ENCODE measurements around the gene IFT81.

The IFT81 gene

GRCh38 chr12:110124269-110124995, at the start of gene IFT81:
Gene IFT81 (plus strand): TSS chr12:110124357. CDS start chr12:110127381, 3,024 bp downstream.
- H3K27me3 ChIP-seq (ENCODE audit: low read depth, low read length): no peaks in the 10 kb centered on the region
- peak within 1 kb of the TSS; percentile 95 for H3K4me3 ChIP-seq (ENCODE audit: low read length)
- H3K9ac ChIP-seq (ENCODE audit: low read length): peak within 1 kb of the TSS; percentile 89
- no peaks in the 10 kb centered on the region for H3K36me3 ChIP-seq (replicated peaks; ENCODE audit: low read depth, low read length)
- peaks cover 9% of the 10 kb centered on the region for H3K4me1 ChIP-seq (ENCODE audit: low read length)
- H3K4me2 ChIP-seq (ENCODE audit: low read length): peak within 1 kb of the TSS; percentile 83
- no peaks in the 10 kb centered on the region for H3K9me3 ChIP-seq (ENCODE audit: insufficient read depth, low read length)
- H4K20me1 ChIP-seq (ENCODE audit: insufficient read depth, low read length): no peaks in the 10 kb centered on the region
- TF ChIP-seq CTCF (IDR thresholded peaks at IDR 0.05; ENCODE audit: low read depth, low read length): no peak
- no peak for TF ChIP-seq EZH2phosphoT487 (IDR thresholded peaks at IDR 0.05; ENCODE audit: low read depth)
- no peaks in the 10 kb centered on the region for H3K79me2 ChIP-seq (ENCODE audit: low read length)
- H3K27ac ChIP-seq (ENCODE audit: low read length): no peak within 1 kb of the TSS; the same call in 1 of the 2 replicates
- H2AFZ ChIP-seq (ENCODE audit: low read depth, low read length): peak within 1 kb of the TSS; percentile 86

- Histone ChIP-seq H3K9me3 (ENCODE audit: insufficient read depth, low read length) (no peaks in the 10 kb centered on the region), H2AFZ (ENCODE audit: low read depth, low read length) (no peak overlapping the region), H3K4me3 (ENCODE audit: low read length) (no peak overlapping the region), H3K4me2 (ENCODE audit: low read length) (no peak overlapping the region), H3K27ac (ENCODE audit: low read length) (no peak overlapping the region), H3K27me3 (ENCODE audit: low read depth, low read length) (peaks cover 6% of the 10 kb centered on the region; the same call in 1 of the 2 replicates), H4K20me1 (ENCODE audit: insufficient read depth, low read length) (no peaks in the 10 kb centered on the region), H3K4me1 (ENCODE audit: low read length) (peaks cover 19% of the 10 kb centered on the region), H3K79me2 (ENCODE audit: low read length) (no peaks in the 10 kb centered on the region), H3K36me3 (replicated peaks; ENCODE audit: low read depth, low read length) (no peaks in the 10 kb centered on the region), H3K9ac (ENCODE audit: low read length) (no peak overlapping the region)
- no peak for TF ChIP-seq EZH2phosphoT487 (IDR thresholded peaks at IDR 0.05; ENCODE audit: low read depth)
These were observed 48.3 kb upstream of the IFT81 start for GRCh38 chr12:110075880-110076279.

- no peak overlapping the region for H3K9ac ChIP-seq (ENCODE audit: low read length)
- H3K4me2 ChIP-seq (ENCODE audit: low read length): no peak overlapping the region
- H3K79me2 ChIP-seq (ENCODE audit: low read length): no peaks in the 10 kb centered on the region
- no peaks in the 10 kb centered on the region for H3K27me3 ChIP-seq (ENCODE audit: low read depth, low read length)
- no peaks in the 10 kb centered on the region for H3K9me3 ChIP-seq (ENCODE audit: insufficient read depth, low read length)
- TF ChIP-seq EZH2phosphoT487 (IDR thresholded peaks at IDR 0.05; ENCODE audit: low read depth) (no peak), CTCF (IDR thresholded peaks at IDR 0.05; ENCODE audit: low read depth, low read length) (no peak)
- H4K20me1 ChIP-seq (ENCODE audit: insufficient read depth, low read length): no peaks in the 10 kb centered on the region
- no peak overlapping the region for H2AFZ ChIP-seq (ENCODE audit: low read depth, low read length)
- no peaks in the 10 kb centered on the region for H3K36me3 ChIP-seq (replicated peaks; ENCODE audit: low read depth, low read length)
- H3K4me1 ChIP-seq (ENCODE audit: low read length): peaks cover 19% of the 10 kb centered on the region
- no peak overlapping the region for H3K4me3 ChIP-seq (ENCODE audit: low read length)
- H3K27ac ChIP-seq (ENCODE audit: low read length): no peak overlapping the region
These were observed 46.4 kb upstream of the IFT81 start for GRCh38 chr12:110077800-110078199.

- Histone ChIP-seq H3K4me2 (ENCODE audit: low read length) (peak overlapping the region; percentile 61), H3K4me1 (ENCODE audit: low read length) (peaks cover 12% of the 10 kb centered on the region), H4K20me1 (ENCODE audit: insufficient read depth, low read length) (no peaks in the 10 kb centered on the region), H3K9me3 (ENCODE audit: insufficient read depth, low read length) (no peaks in the 10 kb centered on the region), H3K36me3 (replicated peaks; ENCODE audit: low read depth, low read length) (no peaks in the 10 kb centered on the region), H3K79me2 (ENCODE audit: low read length) (no peaks in the 10 kb centered on the region), H3K27me3 (ENCODE audit: low read depth, low read length) (no peaks in the 10 kb centered on the region), H3K9ac (ENCODE audit: low read length) (peak overlapping the region; percentile 6; the same call in 1 of the 2 replicates), H2AFZ (ENCODE audit: low read depth, low read length) (peak overlapping the region; percentile 81), H3K27ac (ENCODE audit: low read length) (peak overlapping the region; percentile 34), H3K4me3 (ENCODE audit: low read length) (peak overlapping the region; percentile 46)
- TF ChIP-seq EZH2phosphoT487 (IDR thresholded peaks at IDR 0.05; ENCODE audit: low read depth) (no peak), CTCF (IDR thresholded peaks at IDR 0.05; ENCODE audit: low read depth, low read length) (no peak)
These were observed 44.4 kb upstream of the IFT81 start for GRCh38 chr12:110079477-110080400.
